ENCODE data around the gene KCNA1. TPM values are rescaled to one million over a fixed set of nuclear protein-coding genes. Genes with fewer than 3 reads are reported as not detected.

The KCNA1 gene
- total and polyA plus RNA-seq, 9 donors = 0.01 to 0.25 (median 0.20) TPM; not detected in 4

DNA sequence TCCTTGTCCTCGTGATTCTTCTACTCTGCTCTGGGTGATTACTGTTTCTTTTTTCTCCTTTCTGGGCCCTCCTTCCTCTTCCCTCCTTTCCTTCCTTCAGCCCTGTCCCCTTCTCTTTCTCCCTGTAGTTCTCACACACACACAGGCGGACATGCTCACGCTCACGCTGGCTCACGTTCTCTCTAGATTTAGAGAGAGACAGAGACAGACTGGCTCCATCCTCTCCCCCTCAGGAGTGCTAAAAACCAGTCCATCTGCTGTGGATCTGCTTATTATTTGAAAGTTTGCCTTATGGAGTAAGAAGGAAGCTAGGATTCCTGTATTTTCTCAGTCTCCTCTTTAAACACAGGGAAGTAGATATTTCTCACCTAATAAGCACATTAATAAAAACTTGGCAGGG, 48.1 kb downstream of the KCNA1 start:
- Histone ChIP-seq H3K9me3 (no peaks in the 10 kb centered on the region), H3K4me1 (ENCODE audit: insufficient read depth) (no peaks in the 10 kb centered on the region), H3K27me3 (no peaks in the 10 kb centered on the region), H3K36me3 (no peaks in the 10 kb centered on the region), H3K4me3 (no peak overlapping the region), H3K27ac (no peak overlapping the region)
- no peak for DNase-seq
- 54 to 71% (median 61%) methylated on average over 5 of the region's 5 CpGs for WGBS, 3 donors
- TF ChIP-seq POLR2A (IDR thresholded peaks at IDR 0.05) (no peak), EP300 (IDR thresholded peaks at IDR 0.05) (no peak)
- TF ChIP-seq, protein P1, sequence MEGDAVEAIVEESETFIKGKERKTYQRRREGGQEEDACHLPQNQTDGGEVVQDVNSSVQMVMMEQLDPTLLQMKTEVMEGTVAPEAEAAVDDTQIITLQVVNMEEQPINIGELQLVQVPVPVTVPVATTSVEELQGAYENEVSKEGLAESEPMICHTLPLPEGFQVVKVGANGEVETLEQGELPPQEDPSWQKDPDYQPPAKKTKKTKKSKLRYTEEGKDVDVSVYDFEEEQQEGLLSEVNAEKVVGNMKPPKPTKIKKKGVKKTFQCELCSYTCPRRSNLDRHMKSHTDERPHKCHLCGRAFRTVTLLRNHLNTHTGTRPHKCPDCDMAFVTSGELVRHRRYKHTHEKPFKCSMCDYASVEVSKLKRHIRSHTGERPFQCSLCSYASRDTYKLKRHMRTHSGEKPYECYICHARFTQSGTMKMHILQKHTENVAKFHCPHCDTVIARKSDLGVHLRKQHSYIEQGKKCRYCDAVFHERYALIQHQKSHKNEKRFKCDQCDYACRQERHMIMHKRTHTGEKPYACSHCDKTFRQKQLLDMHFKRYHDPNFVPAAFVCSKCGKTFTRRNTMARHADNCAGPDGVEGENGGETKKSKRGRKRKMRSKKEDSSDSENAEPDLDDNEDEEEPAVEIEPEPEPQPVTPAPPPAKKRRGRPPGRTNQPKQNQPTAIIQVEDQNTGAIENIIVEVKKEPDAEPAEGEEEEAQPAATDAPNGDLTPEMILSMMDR (IDR thresholded peaks at IDR 0.05) = no peak
- intact Hi-C loops (cut with DNase I) = no loop called here

DNA sequence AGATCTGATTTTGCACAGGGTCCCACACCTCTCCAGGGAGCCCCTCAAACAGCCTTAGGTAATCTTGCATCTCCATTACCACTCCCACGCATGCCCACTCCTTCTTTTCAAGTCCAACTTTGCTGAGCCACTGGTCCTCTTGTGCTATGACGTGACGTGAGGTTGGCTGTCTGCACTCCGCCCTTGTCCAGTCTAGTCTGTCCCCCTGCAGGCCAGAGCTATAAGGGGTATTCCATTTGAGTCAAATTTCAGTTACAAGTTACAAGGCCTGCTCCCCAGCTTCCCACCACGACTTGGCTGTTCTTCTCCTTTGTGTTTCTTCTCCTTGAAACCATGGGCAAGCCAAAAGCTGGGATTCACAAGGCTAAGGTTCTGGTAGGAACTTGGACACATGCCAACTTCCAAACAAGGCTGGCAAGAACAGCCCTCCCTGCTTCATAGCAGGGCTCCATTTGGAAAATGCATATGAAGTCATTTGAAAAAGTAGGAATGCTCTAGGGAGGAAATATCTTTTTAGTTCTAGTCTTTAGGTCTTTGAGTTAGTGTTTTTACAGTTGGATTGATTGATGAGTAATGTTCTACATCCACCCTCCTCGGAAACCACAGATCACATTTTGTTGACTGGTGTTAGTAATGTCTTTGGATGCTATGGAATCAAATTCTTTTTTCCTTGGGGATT, 49.1 kb downstream of the KCNA1 start:
- no peak for TF ChIP-seq POLR2A (IDR thresholded peaks at IDR 0.05)
- no peak overlapping the region for H3K27ac ChIP-seq
- intact Hi-C loops (cut with DNase I) = no loop called here
- no peaks in the 10 kb centered on the region for H3K27me3 ChIP-seq
- DNase-seq = no peak
- 73 to 82% (median 75%) methylated on average over 6 of the region's 6 CpGs for WGBS, 3 donors
- no peaks in the 10 kb centered on the region for H3K36me3 ChIP-seq
- H3K4me1 ChIP-seq (ENCODE audit: insufficient read depth) = no peaks in the 10 kb centered on the region
- H3K4me3 ChIP-seq = no peak overlapping the region
- no peaks in the 10 kb centered on the region for H3K9me3 ChIP-seq

DNA sequence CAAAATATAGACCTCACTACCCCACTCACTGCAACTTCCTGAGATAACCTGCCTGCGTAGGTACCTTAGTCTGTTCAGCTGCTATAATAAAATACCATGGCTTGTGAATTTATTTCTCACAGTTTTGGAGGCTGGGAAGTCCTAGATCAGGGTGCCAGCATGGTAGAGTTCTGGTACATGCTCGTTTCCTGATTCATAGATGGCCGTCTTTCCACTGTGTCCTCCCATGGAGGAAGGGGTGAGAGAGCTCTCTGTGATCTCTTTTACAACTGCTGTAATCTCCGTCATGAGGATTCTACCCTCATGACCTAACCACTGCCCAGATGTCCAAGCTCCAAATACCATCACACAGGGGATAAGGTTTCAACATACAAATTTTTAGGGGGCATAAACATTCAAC, 49.7 kb downstream of the KCNA1 start:
- Histone ChIP-seq H3K4me3 (no peak overlapping the region), H3K27me3 (no peaks in the 10 kb centered on the region), H3K4me1 (ENCODE audit: insufficient read depth) (no peaks in the 10 kb centered on the region), H3K27ac (no peak overlapping the region), H3K9me3 (no peaks in the 10 kb centered on the region), H3K36me3 (no peaks in the 10 kb centered on the region)
- 70 to 75% (median 70%) methylated on average over 4 of the region's 4 CpGs for WGBS, 3 donors
- intact Hi-C loops (cut with DNase I) = no loop called here
- TF ChIP-seq, protein P1 (IDR thresholded peaks at IDR 0.05) = no peak
- TF ChIP-seq POLR2A (IDR thresholded peaks at IDR 0.05) = no peak
- TF ChIP-seq EP300 (IDR thresholded peaks at IDR 0.05) = no peak
- no peak for DNase-seq

DNA sequence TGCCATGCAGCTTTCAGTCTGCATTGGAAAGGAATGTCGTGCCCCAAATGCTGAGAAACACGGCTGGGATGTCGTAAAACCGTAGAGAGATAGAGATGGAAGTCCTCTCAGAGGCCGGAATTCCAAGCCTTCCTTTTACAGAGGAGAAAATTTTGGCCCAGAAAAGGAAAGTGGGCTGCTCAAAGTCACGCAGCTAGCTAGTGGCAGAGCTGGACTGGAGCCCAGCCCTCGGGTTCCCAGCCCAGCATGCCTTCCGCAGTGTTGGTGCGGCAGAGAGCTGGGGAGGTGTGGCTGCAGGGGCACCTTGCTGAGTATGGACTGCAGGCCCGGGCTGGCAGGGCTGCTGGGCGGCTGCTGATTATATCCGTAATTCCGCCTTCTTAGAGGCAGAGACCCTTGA, 50.3 kb downstream of the KCNA1 start:
- Histone ChIP-seq H3K27ac (no peak overlapping the region), H3K4me3 (no peak overlapping the region), H3K27me3 (no peaks in the 10 kb centered on the region), H3K36me3 (no peaks in the 10 kb centered on the region), H3K4me1 (ENCODE audit: insufficient read depth) (no peaks in the 10 kb centered on the region), H3K9me3 (no peaks in the 10 kb centered on the region)
- WGBS, 3 donors = 38 to 46% (median 39%) methylated on average over 13 of the region's 13 CpGs
- no peak for TF ChIP-seq POLR2A (IDR thresholded peaks at IDR 0.05)
- TF ChIP-seq EP300 (IDR thresholded peaks at IDR 0.05) = no peak
- TF ChIP-seq, protein P1 (IDR thresholded peaks at IDR 0.05) = no peak
- intact Hi-C loops (cut with DNase I) = no loop called here
- no peak for DNase-seq

DNA sequence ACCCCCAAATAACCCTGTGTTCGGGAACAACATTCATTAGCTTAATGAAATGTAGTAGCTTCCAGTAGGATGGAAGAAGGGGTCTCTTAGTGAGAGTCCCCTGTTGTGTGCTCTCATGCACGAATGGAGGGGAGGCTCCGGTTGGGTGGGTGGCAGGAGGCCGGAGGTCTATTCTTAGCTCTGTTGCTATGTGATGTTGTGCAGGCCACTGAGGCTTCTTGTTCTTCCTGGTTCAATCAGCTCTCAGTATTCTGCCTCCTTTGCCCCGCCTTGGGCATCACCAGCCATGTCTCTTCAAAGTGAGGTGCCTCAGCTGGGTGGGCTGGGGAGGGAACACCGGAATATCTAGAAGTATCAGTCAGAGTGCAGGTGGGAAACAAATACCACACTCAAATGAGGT, 50.8 kb downstream of the KCNA1 start:
- H3K27ac ChIP-seq = no peak overlapping the region
- no peak overlapping the region for H3K4me3 ChIP-seq
- intact Hi-C loops (cut with DNase I) = no loop called here
- TF ChIP-seq, protein P1 (IDR thresholded peaks at IDR 0.05) = no peak
- TF ChIP-seq POLR2A (IDR thresholded peaks at IDR 0.05) (no peak), EP300 (IDR thresholded peaks at IDR 0.05) (no peak)
- DNase-seq = no peak
- 69 to 86% (median 75%) methylated on average over 6 of the region's 6 CpGs for whole genome bisulfite sequencing, 3 donors
- H3K9me3 ChIP-seq = no peaks in the 10 kb centered on the region
- no peaks in the 10 kb centered on the region for H3K4me1 ChIP-seq (ENCODE audit: insufficient read depth)
- H3K27me3 ChIP-seq = no peaks in the 10 kb centered on the region
- H3K36me3 ChIP-seq = no peaks in the 10 kb centered on the region

All from ovary (tissue), 9 donors.